SHP77 (cell line): ENCODE measurements around the gene GABPA.
"Not testable (repeated sequence)": the region's sequence is repeated elsewhere in the genome, so short reads cannot be mapped to it uniquely, and the experiment has no call there.

Experiments
- DNase-seq, 2 experiments: peaks; one replicate each; lab custom pipeline; 2025; lab: John Stamatoyannopoulos, UW

Gene GABPA

DNA sequence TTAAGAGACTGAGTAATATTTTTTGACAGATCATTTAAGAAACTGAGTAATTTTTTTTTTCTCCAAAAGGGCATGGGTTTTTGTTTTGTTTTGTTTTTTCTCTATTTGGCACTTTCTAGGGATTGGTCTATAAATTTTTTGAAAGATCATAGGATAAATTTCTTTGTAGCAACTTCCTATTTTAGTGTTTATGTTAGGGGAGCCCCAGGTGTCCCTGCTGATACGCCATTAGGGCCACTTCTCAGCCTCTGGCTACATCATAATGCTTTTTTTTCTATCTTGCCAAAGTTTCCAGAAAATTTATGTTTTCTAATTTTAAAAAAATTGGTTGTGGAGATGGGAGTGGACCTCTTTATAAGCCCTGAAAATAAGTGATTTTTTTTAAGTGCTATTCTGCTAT lies 2.6 kb downstream of the GABPA start:
- no peak for DNase-seq

DNA sequence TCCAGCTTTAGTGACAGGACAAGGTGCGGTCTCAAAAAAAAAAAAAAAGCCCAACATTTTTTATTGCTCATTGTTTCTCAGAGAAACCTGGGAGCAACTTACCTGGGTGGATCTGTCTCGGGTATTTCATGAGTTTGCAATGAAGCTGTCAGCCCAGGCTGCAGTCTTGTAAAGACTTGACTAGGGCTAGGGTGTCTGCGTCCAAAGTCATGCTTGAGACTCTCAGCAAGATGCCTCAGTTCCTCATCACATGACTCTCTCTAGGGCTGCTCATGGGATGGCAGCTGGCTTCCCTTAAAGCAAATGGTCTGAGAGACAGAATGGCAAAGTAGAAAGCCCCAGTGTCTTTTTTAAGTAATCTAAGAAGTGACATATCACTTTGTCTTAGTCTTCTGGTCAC lies 8.1 kb downstream of the GABPA start:
- DNase-seq, result no peak

DNA sequence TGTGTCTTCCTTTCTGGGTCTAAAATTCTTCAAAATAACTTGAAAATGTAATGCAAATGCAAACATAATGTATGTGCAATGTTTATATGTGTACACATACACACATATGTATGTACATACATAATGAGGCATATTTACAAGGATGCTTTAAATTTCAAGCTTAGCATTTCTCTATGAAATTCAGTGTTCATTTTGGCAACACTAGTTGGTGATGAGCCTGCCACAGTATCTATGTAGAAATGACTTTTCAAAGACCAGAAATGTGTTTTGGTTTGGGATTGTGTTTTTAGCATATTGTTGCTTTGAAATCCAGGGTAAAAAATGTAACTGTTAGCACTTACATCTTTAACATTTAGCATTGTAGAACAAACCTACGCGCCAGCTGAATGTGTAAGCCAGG lies 10.1 kb downstream of the GABPA start:
- no peak for DNase-seq

DNA sequence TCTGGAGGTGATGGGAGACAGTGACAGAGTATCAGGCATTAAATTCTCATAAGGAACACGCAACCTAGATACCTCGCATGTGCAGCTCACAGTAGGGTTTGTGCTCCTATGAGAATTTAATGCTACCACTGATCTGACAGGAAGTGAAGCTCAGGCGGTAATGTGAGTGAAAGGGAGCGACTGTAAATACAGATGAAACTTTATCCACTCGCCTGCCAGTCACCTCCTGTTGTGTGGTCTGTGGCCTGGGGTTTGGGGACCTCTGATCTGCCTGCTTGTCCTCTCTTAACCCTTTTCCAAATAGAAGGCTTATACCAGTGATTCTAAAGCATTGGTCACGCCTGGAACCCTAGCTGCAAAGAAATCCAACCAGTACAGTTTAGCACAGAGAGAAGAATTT lies 15.3 kb downstream of the GABPA start:
- DNase-seq, result no peak

DNA sequence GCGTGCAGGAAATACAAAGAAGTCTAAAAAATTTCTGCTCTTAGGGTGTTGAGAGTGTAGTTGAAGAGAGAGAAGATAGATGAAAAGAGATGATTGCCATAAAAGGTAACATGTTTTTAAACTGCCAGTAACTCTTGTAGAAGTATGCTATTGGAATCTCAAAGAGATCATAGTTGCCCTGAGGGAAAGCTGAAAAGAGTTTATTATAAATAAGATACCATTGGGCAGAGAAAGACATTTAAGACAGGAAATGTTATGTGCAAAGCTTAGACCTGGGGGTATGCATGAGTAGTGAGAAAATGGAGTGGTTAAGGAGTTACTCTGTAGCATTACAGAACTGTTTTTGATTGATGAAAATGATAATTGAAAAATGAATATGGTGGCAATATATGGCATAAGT lies 17.6 kb downstream of the GABPA start:
- DNase-seq, result no peak

DNA sequence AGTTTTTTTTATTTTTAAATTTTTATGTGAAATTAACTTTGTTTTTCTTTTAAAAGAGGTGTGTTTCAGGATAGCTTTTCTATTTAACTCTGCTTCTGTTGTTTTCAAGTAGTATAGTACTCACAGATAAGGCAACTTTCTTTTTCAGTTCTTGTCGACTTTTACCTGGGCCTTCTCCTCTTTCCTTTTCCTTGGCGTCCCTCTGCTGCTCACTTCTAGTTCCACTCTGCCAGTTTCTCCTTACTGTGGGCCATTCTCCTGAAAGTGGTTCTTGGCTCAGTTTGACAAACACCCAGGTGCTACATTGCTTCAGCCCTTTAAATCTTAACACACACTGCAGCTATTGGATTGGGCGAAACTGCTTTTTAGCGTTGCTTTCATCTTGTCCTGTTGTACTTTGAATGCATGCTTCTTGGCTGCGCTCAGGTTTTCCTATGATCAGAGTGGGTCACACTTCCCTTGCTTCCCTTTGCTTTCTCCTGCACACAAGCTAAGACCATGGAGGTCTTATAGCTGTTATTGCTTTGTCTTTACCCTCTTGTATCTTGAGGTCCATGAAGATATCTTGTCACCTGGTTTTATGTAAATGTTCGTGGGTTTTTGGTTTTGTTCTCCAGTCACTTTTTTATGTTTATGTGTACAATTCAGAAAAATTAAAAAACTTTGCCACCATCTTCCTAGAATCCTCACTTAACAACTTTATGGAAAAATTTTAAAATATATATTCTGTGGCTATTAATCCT lies 21.6 kb downstream of the GABPA start:
- no peak for DNase-seq

DNA sequence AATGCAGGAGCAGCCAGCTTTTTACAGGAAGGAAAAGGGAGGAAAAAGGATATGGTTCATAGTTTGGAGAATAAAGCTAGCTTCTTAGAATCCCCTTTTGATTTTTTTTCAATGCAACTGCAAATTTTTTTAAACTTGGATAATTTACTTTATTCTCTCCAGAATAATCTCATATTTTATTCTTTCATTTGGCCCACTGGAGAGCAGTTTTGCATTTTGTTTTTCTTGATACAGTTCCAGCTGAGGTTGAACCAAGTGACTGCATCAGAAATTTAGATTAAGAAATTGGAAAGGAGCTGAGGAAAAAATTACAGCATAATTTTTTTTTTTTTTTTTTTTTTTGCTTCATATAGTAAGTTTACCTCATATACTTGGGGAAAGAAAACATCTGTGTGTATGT lies 22.8 kb downstream of the GABPA start:
- no peak for DNase-seq

DNA sequence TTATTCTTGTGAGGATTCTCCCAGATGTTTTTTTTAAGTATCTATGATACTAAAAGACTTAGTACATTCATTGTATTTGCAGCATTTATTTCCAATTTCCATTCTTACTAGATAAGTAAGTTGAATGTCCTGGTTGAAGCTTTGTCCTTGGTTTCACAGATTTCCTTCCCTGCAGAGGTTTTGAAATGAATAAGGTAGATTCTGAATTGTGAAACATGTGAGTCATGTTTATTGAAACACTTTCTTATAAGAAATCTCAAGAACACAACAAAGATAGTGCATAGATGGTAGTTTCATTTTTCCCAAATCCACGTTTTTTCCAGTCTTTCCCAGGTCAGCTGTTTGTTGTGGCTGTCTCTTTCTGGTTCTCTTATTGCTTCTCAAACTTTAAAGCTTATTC lies 24.8 kb downstream of the GABPA start:
- DNase-seq, result no peak

DNA sequence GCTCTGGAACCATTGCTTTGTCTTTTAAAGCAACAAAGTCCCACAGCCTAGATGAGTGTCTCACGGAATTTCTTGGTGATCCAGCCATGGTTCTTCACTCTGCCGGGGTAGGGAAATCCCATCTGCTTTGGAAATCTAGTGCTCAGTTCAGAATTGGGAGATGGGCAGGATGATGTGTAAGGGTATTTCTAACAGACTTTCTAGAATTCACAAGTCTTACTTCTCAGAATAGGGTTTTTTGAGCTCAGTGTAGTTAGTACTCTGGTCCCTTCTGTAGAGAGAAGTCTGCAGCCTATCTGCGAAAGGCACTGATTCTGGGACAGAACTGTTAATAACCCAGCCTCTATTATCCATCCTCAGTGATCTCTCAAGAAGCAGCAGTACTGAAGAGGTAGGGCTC lies 25.3 kb downstream of the GABPA start:
- no peak for DNase-seq

DNA sequence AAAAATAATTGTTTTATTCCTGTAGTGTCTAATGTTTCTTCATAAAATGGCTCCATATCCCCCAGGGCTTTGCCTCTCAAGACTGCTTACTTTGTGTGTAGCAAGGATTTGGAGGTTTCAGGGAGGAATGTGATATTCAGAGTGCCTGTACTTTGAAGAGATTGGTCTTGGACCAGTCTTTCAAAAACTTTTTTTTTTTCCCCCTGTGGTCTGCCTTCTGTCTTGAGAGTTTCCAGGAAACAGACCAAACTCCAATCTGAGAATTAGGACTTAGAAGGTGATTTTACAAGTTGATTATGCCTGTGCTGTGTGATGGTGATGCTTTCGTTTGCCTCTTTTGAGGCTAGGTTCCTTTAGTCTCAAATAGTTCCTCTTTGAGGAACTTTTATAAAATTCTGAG lies 25.9 kb downstream of the GABPA start:
- no peak for DNase-seq

DNA sequence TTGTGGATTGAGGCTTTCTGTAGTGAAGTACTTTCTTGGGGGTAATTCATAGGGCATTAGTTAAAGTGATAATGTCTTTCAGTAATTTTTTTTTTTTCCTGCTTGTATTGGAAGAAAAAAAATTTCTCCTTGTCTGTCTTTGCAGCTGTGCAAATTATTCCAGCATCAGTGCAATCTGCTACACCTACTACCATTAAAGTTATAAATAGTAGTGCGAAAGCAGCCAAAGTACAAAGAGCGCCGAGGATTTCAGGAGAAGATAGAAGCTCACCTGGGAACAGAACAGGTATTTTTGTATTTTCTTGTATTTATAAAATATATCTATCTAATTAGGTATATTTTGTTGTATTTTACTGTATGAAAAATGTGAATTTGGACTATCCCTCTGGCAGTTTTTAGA lies 29.3 kb downstream of the GABPA start:
- DNase-seq, result no peak

DNA sequence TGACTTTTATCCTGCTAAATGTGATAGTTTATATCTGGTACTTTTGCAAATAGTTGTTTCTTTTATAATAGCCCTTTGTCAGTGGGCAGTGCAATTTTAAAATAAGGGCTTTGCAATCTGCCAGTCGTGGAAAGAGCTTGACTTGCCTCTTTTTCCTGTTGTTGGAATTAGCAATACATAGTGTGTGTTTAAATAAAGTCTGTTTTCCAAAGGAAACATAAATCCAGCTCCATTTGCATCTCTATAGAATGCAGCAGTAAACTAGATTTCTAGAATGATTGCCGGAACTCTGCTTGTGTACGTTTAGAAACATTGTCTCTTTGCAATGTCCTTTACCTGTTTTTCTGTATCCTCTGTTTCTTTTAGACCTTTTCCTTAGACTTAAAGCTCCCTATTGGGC lies 33.1 kb downstream of the GABPA start:
- no peak for DNase-seq

DNA sequence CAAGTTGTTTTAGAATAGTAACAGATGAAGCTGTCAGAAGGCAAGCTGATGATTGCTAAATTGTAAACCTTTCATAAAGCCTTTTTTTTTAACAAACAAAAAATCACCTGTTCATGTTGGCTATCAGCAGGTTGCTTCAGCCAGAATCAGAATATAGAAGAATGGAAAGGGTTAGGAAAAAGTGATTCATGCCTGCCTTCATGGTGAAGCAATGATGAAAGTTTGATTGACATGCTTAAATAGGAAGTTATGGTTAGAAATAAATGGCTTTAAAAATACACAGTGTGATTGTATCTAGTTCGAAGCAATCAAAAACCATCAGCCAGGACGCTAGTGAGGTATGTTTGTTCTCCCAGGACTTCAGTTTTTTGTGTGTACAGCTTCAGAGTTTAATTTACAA lies 37.9 kb downstream of the GABPA start:
- DNase-seq, result no peak

DNA sequence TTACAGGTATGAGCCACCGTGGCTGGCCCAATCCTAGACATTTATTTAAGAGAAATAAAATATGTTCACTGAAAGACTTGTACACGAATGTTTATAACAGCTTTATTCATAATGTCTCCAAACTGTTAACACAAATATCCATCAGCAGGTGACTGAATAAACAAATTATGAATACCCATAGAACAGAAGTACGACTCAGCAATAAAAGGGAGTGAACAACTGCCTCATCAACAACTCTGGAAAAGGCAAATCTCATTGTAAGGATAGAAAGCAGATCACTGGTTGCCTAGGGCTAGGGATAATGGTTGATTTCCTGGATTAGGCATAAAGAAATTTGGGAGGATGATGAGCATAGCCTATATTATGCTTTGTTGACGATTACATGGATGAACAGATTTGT lies 41.7 kb downstream of the GABPA start:
- no peak for DNase-seq

DNA sequence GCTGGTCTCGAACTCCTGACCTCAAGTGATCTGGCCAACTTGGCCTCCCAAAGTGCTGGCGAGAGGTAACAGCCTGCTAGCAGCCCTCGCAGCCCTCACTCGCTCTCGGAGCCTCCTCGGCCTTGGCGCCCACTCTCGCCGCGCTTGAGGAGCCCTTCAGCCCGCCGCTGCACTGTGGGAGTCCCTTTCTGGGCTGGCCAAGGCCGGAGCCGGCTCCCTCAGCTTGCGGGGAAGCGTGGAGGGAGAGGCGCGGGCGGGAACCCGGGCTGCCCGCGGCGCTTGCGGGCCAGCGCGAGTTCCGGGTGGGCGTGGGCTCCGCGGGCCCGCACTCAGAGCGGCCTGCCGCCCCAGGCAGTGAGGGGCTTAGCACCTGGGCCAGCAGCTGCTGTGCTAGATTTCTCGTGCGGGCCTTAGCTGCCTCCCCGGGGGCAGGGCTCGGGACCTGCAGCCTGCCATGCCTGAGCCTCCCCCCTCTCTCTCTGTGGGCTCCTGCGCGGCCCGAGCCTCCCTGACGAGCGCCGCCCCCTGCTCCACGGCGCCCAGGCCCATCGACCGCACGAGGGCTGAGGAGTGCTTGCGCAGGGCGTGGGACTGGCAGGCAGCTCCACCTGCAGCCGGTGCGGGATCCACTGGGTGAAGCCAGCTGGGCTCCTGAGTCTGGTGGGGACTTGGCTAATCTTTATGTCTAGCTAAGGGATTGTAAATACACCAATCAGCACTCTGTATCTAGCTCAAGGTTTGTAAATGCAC lies 43.5 kb downstream of the GABPA start:
- not testable (repeated sequence) for DNase-seq

DNA sequence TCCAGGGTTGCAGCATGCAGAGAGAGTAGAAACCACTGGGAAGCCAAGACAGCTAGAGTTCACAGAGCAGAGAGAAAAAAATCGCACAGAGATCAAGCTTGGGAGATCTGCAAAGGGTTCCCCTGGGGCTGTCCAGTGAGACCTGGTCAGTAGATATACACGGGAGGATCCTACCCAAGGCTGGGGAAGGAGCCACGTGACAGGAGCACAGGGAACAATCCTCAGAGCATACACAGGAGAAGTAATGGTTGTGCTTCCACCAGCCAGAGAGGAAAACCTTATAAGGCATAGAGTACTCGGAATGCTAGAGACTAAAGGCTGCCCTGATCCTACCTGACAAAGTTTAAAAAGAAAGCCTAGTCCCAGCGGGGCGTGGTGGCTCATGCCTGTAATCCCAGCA lies 53.9 kb downstream of the GABPA start:
- no peak for DNase-seq

DNA sequence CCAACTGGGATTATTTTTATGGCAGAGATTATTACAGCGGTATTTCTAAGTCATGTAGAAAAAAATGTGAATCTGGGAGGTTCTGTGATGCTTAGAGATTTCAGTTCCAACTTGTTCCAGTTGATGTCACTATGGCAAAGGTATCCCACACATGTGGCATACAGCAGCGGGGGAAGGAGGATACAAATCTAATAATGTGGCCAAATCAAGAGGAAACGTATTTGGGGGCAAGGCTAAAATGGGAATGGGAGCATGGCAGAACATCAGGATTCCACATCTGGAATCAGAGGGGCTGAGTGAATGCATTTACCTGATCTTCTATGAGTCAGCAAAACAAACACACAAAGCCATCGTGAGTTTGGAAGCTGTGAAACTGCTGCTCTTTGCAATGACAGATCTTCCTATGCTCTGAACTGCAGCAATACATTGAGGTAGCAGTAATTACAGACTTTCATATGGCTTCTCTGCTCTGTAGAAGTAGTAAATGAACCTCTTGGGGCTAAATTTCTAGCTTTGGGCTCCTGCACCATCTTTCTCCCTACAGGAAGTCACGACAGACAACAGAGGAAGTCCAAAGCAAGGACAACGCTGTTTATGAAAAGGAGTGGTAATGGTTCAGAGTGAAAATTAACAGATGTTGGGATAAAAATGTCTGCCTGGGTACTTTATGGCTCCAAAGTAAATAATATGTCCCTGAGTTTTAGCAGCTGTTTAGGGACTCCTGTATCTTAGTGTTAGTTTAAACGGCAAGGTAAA lies 55.5 kb downstream of the GABPA start:
- DNase-seq, result peak; percentile 7 to 35

DNA sequence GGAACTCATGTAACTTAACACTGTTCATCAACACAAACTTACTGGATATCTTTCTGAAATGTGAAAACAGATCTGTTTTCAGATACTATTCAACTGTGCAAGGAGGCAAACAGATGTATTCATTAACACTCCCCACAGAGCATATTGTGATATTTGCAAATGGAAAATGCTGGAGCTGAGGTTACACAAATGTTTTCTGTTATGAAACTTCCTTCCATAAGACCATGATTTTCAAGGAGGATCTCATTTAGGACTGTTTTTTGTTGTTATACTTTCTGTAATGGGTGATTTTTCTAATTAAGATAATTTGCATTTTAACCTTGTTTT lies 56.1 kb downstream of the GABPA start:
- no peak for DNase-seq

DNA sequence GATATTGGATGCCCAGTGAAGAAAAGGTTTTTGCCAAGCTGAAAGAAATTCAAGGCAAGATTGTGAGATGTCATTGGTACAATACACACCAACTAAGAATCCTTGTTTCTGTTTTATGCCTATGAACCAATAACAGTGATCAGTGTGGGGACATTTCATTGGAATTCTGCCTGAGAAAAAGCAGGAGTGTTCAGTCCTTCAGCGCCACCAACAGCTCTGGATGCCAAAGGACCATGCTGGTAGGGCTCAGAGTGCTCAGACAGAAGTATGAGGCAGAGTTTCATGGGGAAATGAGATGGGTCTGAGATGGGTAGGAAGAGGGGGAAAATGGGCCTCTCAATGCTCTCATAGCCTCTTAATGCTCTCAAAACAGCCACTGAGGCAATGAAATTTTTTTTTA lies 56.5 kb downstream of the GABPA start:
- DNase-seq, result peak; percentile 1 to 9

DNA sequence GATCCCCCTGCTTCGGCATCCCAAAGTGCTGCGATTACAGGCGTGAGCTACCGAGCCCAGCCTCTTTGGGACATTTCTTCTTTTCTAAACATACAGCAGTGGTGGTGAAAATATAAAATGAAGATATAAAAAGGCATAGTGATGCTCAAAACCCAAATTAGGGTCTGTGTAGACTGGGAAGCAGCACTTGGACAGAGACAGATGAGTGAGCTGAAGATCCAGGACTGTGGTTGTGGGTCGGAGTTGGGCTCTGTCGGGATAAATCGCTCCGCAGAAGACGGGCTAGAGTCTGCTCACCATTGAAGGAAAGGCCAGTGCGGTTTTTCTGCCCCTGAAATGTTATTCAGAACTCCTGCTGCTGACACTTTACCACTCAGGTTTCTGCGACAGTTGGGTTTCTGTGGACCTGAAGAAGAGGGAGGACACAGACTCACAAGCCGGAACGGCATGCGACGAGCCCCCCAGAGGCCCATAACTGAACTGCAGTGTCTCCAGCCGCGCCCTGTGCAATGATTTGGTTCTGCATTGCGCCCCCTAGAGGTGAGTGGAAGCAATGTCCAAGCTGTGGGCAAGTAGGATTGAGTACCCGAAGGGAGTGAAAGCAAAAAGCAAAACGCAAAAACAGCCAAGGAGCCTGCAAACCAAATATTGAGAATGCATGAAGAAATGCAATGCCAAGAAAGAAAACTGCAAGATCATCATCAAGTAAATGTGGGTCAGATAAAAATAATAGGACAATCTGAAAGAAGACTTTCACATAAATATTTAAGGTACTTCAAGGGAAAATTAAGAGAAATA lies 66.6 kb downstream of the GABPA start:
- DNase-seq, result peak; percentile 64 to 75

DNA sequence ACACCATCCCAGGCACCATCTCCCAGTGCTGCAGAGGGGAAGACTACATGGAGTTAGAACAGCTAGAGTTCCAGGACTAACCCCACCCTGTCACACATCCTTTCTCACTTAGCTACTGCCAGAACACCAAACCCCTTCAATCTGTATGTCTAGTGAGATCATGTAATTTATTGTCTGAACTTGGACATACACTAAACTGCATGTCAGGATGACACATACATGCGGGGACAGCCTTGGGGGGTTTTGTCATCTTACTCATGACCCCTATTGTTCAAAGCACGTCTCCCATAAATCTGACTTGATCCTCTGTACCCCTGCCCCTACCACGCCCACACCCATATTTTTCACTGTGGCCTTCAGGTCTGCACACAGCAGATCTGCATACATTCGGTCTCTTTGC lies 71.3 kb downstream of the GABPA start:
- no peak for DNase-seq

DNA sequence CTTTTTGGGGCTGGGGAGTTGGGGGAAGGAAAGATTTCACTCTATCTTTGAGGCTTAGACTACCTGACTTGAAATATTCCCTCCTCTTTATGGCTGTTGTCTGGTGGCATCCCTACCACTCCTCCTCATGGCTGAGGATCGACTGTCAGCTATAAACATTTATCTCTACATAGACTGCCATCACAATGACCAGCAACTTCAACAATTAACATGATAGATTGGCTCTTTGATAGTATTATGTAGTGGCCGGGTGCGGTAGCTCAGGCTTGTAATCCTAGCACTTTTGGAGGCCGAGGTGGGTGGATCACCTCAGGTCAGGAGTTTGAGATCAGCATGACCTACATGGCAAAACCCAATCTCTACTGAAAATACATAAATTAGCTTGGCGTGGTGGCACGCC lies 72.4 kb downstream of the GABPA start:
- DNase-seq, result no peak
